Loucy (cell line): ENCODE data around the gene GAB2.

ENCODE experiments used
- EZH2phosphoT487 ChIP-seq: fragments of 200-600 bp; IDR thresholded peaks from 2 replicates; pipeline ENCODE4 v1.6.1; 2018; ENCODE audit warnings: antibody characterized with exemption, mild to moderate bottlenecking, moderate library complexity, borderline replicate concordance
- TF ChIP-seq, protein P1 (sequence below): fragments of 200-600 bp; sonication (generic); conservative IDR thresholded peaks from 2 replicates; pipeline ENCODE4 v1.5.1; 2014; ENCODE audit warnings: mild to moderate bottlenecking, antibody characterized with exemption, low read length

- TF ChIP-seq, protein P1, sequence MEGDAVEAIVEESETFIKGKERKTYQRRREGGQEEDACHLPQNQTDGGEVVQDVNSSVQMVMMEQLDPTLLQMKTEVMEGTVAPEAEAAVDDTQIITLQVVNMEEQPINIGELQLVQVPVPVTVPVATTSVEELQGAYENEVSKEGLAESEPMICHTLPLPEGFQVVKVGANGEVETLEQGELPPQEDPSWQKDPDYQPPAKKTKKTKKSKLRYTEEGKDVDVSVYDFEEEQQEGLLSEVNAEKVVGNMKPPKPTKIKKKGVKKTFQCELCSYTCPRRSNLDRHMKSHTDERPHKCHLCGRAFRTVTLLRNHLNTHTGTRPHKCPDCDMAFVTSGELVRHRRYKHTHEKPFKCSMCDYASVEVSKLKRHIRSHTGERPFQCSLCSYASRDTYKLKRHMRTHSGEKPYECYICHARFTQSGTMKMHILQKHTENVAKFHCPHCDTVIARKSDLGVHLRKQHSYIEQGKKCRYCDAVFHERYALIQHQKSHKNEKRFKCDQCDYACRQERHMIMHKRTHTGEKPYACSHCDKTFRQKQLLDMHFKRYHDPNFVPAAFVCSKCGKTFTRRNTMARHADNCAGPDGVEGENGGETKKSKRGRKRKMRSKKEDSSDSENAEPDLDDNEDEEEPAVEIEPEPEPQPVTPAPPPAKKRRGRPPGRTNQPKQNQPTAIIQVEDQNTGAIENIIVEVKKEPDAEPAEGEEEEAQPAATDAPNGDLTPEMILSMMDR: no peak
- TF ChIP-seq EZH2phosphoT487: no peak
Measured at GRCh38 chr11:78341841-78342240, 75.8 kb downstream of the GAB2 start.
